GM19099 (cell line): ENCODE data around the gene SCN1B.

Source experiments
- POLR2A ChIP-seq: IDR thresholded peaks from 3 replicates; pipeline ENCODE4 v1.6.1; 2011; ENCODE audit warnings: low read depth; ENCODE audit not compliant: insufficient read length; ENCODE audit errors: extremely low read depth

The SCN1B gene

GRCh38 chr19:35039881-35040825 is 9.9 kb downstream of the SCN1B start:
- TF ChIP-seq POLR2A, result no peak

- no peak for TF ChIP-seq POLR2A
These were observed 10.7 kb downstream of the SCN1B start for GRCh38 chr19:35040826-35041547.

GRCh38 chr19:35041548-35042055 is 11.3 kb downstream of the SCN1B start, which contains the start of gene HPN:
Gene HPN (plus strand): TSS chr19:35041721. CDS start chr19:35042507, 786 bp downstream.
- no peak for TF ChIP-seq POLR2A

GRCh38 chr19:35042056-35042730 is 11.9 kb downstream of the SCN1B start:
- no peak for TF ChIP-seq POLR2A

GRCh38 chr19:35042954-35043604 is 12.8 kb downstream of the SCN1B start:
- TF ChIP-seq POLR2A, result no peak

- no peak for TF ChIP-seq POLR2A
These were observed 13.6 kb downstream of the SCN1B start for GRCh38 chr19:35043906-35044305.

- no peak for TF ChIP-seq POLR2A
These were observed 14.2 kb downstream of the SCN1B start for GRCh38 chr19:35044317-35045117.

GRCh38 chr19:35045667-35046300 is 15.5 kb downstream of the SCN1B start:
- TF ChIP-seq POLR2A, result no peak

GRCh38 chr19:35046461-35046860 is 16.2 kb downstream of the SCN1B start:
- no peak for TF ChIP-seq POLR2A

- TF ChIP-seq POLR2A, result no peak
These were observed 18.7 kb downstream of the SCN1B start for GRCh38 chr19:35048911-35049411.

- TF ChIP-seq POLR2A, result no peak
These were observed 19.2 kb downstream of the SCN1B start for GRCh38 chr19:35049456-35049855.

- TF ChIP-seq POLR2A, result no peak
These were observed 21.5 kb downstream of the SCN1B start for GRCh38 chr19:35051796-35052195.

- no peak for TF ChIP-seq POLR2A
These were observed 22.4 kb downstream of the SCN1B start for GRCh38 chr19:35052599-35053190.
